Nucleus accumbens (tissue), 56 donors: ENCODE measurements around the gene CSRNP2.
"Not testable (repeated sequence)": the region's sequence is repeated elsewhere in the genome, so short reads cannot be mapped to it uniquely, and the experiment has no call there.

Experiments
- DNase-seq, 56 donors: peaks; one replicate each; lab custom pipeline; 2025; lab: John Stamatoyannopoulos, UW

CSRNP2 gene

GRCh38 chr12:51033048-51033447 lies 50.3 kb downstream of the CSRNP2 start:
- no peak for DNase-seq

- DNase-seq = no peak
Measured at GRCh38 chr12:51028813-51029150, 54.6 kb downstream of the CSRNP2 start.

DNA sequence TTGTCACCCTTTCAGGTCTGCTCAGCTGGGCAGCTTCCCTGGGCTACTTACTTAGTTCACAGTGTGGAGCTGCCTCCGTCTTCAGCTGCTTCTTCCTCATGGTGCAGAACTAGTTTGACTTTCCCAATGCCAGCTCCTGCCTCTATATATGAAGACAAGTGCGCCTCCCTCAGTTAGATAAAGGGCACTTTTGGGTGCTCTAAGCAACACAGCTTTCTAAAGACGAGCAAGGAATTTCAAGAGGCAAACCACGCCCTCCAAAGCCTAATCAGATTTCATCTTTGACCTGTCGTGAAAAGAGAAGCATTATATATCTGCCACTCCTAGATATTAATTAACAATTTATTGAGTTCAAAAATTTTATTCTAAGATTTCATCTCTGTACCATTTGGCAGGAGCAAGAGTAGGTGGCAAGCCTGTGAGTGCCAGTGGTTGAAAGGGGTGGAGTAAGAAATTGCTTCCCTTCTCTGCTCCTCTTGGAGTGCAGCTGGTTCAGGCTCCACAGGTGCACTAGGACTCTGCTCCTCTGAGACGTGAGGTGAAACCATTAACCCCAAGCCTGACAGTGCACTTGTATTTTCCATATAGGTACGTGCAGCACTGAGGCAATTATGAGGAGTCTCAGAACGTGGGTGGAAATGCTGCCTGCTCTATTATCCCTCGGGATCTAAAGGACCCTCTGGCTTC lies 55.1 kb downstream of the CSRNP2 start:
- DNase-seq = peak in 13 of 56 donors; percentile 8 to 34 (median 15)

- DNase-seq = no peak
Measured at GRCh38 chr12:51027342-51027835, 56.0 kb downstream of the CSRNP2 start.

- DNase-seq = peak; percentile 81 to 98 (median 95)
Measured at GRCh38 chr12:51025836-51026638, 57.4 kb downstream of the CSRNP2 start, which contains the start of gene SLC11A2. Gene SLC11A2 (minus strand): TSS chr12:51026384. CDS start chr12:51010728, 15,656 bp downstream.

DNA sequence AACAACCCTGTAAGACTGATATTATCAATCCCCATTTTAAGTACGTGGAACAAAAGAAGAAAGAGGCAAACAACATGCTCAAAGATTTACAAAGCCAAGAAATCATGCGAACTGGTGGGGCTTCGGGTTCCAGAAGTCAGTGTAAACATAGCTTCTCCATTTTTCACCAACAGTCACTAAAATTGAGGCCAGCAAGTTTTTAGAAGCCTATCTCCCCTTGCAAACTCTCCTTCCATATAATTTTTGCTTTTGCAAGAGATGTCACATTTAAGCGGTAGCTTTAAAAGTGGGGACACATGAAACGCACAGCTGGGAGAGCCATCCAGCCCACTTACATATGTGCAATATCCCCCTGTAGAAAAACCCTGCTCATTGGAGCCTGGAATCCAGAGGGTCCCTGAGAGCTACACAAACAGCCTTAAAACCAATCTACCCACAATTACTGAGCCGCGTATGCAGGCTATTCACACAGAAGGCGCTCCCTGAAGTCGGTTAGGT lies 58.0 kb downstream of the CSRNP2 start:
- peak in 1 of 56 donors; percentile 23 for DNase-seq

- DNase-seq = no peak
Measured at GRCh38 chr12:51023625-51024382, 59.6 kb downstream of the CSRNP2 start.

- no peak for DNase-seq
Measured at GRCh38 chr12:51021694-51022093, 61.7 kb downstream of the CSRNP2 start.

GRCh38 chr12:51020448-51021182 lies 62.8 kb downstream of the CSRNP2 start:
- peak in 21 of 56 donors; percentile 4 to 37 (median 12) for DNase-seq

DNA sequence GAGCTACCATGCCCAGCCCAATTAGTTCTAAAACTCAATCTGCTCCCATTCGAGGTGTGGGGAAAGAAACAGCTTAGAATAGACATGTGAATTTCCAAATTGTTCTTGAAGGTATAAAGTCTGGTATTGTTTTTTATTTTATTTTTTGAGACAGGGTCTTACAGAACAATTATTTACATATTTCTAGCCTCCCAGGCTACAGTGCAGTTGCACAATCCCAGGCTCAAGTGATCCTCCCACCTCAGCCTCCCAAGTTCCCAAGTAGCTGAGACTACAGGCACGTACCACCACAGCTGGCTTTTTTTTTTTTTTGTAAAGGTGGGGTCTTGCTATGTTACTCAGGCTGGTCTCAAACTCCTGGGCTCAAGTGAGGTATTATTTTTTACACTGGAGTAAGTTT lies 63.5 kb downstream of the CSRNP2 start:
- no peak for DNase-seq

DNA sequence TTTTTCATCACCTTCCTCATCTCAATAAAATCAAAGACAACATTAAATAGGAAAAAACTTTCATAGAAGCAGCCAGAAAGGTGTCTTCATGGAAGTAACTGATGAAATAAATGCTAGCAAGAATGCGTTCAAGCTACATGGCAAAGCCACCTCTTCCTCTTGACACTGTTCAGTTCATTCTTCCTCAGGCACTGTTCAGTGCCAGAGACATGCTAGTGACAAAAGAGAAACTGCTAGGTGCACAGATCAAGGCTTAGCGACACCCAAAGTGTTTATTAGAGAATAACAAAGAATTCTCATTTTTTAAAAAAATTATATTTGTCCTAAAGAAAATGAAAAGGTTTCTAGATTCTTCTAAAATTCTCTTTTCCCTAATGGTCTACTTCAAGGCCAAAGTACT lies 64.4 kb downstream of the CSRNP2 start:
- DNase-seq = no peak

DNA sequence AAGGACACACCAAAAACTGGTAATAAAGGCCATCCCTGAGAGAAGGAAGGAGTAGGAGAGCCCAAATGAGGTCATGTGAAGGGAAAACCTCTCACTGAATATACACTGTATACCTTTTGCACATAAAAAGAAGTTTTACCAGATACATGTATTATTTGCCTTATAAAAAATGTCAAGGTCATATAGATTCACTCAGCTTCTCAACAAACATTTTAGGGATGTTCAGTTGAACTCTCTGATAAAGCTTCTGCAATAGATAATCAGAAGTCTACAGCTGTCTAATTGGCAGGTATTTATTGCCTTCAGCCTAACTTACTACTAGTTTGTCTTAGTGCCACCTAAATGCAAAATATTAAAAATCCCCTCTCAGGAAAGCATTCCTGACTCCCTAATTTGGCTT lies 65.9 kb downstream of the CSRNP2 start:
- DNase-seq = no peak

DNA sequence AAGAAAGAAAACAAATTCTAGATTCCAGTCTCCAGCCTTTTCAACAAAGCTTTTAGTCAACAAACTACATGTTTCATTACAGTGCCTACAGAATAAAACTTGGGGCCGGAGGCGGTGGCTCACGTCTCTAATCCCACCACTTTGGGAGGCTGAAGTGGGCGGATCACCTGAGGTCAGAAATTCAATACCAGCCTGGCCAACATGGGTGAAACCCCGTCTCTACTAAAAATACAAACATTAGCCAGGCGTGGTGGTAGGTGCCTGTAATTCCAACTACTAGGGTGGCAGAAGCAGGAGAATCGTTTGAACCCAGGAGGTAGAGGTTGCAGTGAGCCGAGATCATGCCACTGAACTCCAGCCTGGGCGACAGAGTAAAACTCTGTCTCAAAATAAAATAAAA lies 68.9 kb downstream of the CSRNP2 start:
- not testable (repeated sequence) for DNase-seq

- no peak for DNase-seq
Measured at GRCh38 chr12:51013441-51013840, 70.0 kb downstream of the CSRNP2 start.

DNA sequence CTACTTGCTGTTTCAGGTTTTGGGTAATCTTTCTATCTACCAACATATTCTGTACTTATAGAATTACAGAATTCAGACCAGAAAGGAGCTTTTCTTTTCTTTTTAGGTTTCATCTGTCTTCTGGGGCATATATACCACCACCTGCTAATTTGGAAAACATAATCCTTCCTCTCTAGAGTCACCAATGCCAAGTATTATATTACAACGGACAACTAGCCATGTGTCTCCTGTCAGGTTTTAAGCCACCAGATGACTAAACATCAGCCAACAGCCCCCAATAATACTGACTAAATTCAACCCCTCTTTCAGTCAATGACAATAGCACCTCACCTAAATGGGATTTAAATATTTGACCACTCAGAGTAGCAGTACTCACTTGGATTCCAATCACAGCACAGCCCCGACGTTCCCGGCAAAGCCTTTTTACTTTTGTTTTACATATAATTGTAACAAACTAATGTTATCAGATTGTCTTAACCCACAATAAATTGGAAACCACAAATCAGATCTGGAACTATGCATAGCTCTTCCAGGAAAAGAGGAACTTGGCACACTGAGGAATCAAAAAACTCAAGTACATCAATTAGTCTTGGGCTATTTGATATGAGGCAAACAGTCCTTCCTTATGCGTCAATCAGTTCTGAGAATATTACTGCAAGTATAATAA lies 70.7 kb downstream of the CSRNP2 start:
- DNase-seq = no peak

DNA sequence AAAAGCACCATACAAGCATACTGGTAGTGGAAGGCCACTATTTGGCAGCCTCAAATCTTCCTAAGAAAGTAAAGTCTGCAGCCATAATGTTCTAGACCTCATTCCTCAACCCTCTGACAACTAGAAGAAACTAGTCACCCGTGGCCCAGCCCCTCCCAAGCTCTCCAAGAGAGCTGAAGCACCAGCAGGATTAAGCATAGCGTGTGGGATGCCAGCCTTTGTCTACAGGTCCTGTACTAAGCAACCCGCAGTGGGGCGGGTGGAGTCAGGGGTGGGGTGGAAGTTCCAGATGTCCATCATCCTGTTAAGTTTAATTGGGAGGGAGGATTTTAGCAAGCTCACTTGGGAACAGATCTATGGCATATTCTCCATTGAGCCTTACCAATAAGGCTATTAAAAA lies 71.4 kb downstream of the CSRNP2 start:
- DNase-seq = peak in 4 of 56 donors; percentile 3 to 25 (median 12)
